ENCODE data around the gene GALNTL6.

- TF ChIP-seq ZNF274 (IDR thresholded peaks at IDR 0.05; ENCODE audit: low read depth, low read length) (no peak), EZH2 (IDR thresholded peaks at IDR 0.05) (no peak), SP1 (IDR thresholded peaks at IDR 0.05; ENCODE audit: low read depth) (no peak), RAD21 (IDR thresholded peaks at IDR 0.05; ENCODE audit: low read depth) (no peak), POLR2A (IDR thresholded peaks at IDR 0.05; ENCODE audit: borderline replicate concordance, extremely low read depth, insufficient read depth, insufficient read length) (no peak), CEBPB (IDR thresholded peaks at IDR 0.05; ENCODE audit: low read depth) (no peak), TCF7L2 (IDR thresholded peaks at IDR 0.05; ENCODE audit: borderline replicate concordance, extremely low read depth, insufficient read depth, insufficient read length) (no peak), POLR2AphosphoS5 (IDR thresholded peaks at IDR 0.05; ENCODE audit: low read depth, low read length) (no peak), EZH2phosphoT487 (IDR thresholded peaks at IDR 0.05; ENCODE audit: borderline replicate concordance) (no peak), SIN3A (IDR thresholded peaks at IDR 0.05; ENCODE audit: low read depth) (no peak), YY1 (IDR thresholded peaks at IDR 0.05; ENCODE audit: extremely low read depth, insufficient replicate concordance, low read depth, low read length) (no peak)
- TF ChIP-seq, protein P1, sequence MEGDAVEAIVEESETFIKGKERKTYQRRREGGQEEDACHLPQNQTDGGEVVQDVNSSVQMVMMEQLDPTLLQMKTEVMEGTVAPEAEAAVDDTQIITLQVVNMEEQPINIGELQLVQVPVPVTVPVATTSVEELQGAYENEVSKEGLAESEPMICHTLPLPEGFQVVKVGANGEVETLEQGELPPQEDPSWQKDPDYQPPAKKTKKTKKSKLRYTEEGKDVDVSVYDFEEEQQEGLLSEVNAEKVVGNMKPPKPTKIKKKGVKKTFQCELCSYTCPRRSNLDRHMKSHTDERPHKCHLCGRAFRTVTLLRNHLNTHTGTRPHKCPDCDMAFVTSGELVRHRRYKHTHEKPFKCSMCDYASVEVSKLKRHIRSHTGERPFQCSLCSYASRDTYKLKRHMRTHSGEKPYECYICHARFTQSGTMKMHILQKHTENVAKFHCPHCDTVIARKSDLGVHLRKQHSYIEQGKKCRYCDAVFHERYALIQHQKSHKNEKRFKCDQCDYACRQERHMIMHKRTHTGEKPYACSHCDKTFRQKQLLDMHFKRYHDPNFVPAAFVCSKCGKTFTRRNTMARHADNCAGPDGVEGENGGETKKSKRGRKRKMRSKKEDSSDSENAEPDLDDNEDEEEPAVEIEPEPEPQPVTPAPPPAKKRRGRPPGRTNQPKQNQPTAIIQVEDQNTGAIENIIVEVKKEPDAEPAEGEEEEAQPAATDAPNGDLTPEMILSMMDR (IDR thresholded peaks at IDR 0.05 in 2 of 3, conservative IDR thresholded peaks at IDR 0.05 in 1 of 3; ENCODE audit: borderline replicate concordance in 1 of 3, insufficient read depth in 1 of 3, low read depth in 2 of 3, low read length in 2 of 3), result no peak
These were observed 443.6 kb downstream of the GALNTL6 start for GRCh38 chr4:172256820-172257219.
